Measurements from ENCODE around the gene STARD9.
"Not testable (repeated sequence)": the region's sequence is repeated elsewhere in the genome, so short reads cannot be mapped to it uniquely, and the experiment has no call there.

Gene STARD9

DNA sequence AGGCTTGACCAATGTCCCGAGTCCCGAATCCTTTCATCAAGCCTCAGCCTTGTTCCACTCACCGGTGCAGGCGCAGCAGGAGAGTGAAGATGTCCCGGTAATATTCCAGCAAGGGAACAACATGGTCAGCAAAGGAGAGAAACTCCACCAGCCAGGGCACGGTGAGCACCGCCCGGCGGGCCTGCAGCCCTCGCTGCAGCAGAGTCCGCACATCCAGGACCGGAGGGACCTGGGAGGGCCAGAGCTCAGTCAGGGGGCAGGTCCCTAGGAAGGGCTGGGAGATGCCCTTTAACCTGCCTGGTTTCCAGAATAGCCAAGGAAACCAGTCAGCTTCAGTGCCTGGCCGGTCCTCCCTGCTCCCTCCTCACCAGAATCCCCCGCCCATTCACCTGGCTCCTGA is 155.1 kb downstream of the STARD9 start:
- no peak for DNase-seq

DNA sequence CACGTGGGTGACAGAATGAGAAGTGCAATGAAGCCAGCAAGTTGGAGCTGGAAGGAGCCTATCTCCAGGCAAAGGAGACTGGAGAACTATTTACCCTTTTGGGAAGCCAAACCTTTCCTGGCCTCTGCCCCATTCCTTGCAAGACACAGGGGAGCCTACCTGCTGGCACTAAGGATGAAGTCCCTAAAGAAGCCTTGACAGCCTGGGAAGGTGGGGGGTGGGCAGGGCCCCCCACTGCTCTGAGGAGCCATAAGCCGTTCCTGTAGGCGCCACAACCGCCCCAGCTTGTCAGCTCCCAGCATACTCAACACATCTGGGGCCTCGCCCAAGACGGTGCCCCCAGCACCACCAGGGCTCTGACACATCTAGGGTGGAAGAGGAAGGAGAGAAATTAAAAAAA is 156.1 kb downstream of the STARD9 start:
- no peak for DNase-seq

DNA sequence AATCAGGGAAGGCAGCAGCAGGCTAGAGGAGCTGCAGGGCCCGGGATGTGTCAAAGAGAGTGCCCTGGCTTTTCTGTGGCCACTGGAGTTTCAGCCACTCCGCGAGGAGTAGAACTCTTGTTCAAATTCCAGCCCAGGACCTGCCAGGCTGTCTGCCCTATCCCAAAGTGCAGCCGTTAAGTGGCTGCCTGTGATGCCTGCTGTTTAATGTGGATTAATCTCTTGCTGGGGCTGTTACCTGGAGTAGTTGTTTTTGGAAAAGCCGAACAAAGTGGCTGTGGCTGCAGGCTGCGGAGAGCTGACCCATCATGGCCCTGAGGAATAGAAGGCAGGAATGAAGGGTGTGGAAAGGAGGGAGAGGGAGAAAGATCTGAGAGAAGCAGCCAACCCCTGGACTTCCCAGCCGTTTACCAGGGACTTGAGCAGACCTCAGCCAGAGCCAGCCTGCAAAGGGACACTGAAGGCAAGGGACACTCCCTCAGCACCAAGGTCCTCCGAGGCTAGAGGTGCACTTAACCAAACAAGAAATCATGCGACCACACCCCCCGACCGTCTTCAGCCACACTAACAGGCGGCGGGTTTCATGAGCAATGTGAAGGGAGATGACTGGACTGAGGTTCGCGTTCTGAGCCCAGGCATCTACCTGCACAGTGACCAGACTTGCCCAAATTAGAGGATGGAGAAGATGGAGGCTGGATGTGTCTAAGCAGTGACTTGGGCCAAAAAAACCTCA is 156.9 kb downstream of the STARD9 start:
- DNase-seq, result no peak

DNA sequence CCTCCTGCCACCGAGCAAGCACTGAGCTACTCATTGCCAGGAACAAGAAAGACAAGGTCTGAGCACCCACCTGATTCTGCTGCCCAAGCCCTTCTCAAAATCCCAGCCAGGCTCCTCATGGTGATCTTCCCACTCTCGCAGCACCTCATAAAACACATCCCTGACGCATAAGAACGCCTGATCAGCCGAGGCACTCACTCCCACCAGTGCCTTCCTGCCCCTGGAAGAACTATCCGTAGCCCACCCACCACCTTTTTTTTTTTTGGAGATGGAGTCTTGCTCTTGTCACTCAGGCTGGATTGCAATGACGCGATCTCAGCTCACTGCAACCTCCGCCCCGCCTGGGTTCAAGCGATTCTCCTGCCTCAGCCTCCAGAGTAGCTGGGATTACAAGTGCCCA is 157.6 kb downstream of the STARD9 start:
- DNase-seq, result no peak

DNA sequence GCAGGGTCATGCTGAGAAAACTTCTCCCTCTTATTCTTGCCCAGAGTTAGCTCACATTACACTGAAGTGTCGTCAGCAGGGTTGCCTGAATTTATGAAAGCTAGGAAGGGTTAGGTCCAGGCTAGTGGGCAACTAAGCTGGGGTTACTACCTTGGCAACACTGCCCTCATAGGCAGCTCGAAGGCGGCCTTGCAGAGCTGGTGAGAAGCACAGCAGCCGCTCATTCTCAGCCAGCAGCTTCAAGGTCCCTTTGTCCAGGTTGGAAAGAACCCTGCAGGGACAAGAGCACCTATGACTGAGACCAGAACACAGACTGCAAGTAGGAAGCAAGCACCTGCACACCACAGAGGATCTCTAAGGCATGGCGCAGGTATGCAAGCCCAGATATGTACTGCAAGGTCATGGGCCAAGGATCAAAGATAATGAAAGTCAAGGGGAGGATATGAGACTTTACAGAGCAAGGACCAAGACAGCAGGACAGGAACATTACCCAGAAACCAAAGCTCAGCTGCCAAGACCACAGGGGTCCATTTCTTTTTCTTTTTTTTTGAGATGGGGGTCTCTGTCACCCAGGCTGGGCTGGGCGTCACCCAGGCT is 158.8 kb downstream of the STARD9 start:
- DNase-seq, result no peak

DNA sequence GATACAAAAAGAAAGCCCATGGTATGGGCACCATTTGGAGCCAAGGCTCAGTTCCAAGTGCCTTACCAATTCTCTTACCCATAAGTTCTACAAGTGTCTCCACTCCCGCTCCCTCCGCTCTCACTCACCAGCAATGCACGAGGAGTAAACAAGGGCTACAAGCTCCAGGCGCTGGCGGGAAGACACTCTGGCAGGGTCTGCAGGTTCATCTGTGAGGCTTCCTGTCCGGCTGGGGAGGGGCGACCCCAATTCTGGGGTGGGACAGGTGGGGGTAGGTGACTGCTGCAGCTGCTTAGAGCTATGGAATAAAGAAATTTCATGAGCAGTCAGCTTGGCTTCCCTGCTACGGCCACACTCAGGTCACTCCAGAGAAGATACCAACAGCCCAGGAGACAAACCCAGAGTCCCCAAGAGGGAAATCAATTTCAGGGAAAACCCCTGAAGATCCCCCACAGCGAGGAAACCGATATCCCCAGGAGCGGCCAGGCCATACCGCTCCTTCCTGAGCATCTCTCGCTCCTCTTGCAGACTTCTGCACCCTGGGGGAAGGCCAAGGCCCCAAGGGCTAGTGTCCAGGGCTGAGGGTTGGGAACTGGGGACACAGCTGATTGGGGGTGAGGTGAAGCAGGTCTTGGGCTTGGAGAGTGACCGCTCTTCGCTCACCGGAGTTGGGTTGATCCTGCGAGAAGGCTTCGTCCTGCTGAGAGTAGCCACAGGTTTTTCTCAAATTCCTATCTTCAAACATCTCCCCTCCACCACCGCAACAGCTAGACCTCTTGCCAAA is 160.2 kb downstream of the STARD9 start:
- DNase-seq, result no peak

DNA sequence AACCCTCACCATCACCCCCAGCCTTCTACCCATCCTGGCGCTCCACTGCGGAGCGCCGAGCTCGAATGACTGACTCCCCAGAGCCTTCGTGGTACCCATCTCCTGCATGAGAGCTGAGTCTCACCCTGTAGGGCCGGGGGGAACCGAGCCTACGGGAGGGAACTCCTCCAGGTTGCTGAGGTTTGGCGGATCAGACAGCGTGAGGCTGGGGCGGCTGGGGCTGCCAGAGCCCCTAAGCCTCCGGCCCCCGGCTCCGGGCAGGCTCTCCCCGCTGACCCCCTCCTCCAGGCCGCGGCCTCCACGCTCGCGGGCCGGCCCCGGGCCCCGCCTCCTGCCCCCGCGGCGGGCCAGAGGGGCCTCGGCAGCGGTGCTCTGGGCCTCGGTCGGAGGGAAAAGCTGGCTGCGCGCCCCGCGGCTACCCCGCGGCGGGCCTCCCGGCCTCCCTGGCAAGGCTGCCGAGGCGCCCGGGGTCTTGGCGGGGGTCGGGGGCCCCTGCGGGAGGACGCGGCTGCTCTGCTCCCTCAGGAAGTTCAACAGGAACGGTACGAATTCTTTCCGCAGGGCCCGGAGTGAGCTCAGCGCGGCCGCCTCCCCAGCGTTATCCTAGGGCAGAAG is 160.9 kb downstream of the STARD9 start:
- peak in 2 of 5 donors; percentile 7 to 12 for DNase-seq

DNA sequence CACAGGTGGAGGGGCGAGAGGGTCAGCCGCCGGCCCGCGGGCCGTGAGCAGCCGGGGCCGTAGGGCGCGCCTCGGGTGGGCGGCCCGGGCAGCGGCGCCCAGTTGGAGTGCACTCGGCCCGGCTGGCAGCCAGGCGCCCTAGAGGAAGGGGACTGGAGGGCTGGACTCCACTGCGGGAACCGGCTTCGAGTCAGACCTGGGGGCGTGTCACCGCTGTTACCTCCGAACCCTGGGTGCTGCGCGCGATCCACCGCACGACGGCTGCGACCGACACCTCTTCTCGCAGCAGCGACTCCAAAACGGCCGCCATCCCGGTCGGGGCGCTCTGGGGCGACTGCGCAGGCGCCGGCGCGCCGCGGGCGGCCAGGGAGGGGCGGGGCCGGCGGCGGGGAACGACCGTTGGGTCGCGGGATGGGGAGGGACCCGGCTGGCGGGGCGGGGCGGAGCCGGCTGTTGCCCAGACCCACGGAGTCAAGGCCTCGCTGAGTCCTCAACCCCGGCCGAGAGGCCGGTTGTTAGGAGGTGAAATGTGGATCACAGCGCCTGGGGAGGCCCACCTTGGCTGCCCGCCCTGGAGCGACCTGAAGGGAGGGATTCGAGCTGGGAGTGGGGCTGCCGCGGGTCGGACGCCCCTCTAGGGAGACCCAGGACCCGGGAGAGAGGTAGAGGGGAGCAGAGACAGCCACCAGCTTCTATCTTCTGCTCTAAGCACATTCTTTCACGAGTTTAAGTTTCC is 161.6 kb downstream of the STARD9 start, which contains the start of gene CDAN1:
CDAN1 (minus strand) TSS at position 336 of the 736 bp plus-strand sequence; CDS start at position 310, 26 bp downstream.
- DNase-seq, result peak; percentile 86 to 94 (median 88)

DNA sequence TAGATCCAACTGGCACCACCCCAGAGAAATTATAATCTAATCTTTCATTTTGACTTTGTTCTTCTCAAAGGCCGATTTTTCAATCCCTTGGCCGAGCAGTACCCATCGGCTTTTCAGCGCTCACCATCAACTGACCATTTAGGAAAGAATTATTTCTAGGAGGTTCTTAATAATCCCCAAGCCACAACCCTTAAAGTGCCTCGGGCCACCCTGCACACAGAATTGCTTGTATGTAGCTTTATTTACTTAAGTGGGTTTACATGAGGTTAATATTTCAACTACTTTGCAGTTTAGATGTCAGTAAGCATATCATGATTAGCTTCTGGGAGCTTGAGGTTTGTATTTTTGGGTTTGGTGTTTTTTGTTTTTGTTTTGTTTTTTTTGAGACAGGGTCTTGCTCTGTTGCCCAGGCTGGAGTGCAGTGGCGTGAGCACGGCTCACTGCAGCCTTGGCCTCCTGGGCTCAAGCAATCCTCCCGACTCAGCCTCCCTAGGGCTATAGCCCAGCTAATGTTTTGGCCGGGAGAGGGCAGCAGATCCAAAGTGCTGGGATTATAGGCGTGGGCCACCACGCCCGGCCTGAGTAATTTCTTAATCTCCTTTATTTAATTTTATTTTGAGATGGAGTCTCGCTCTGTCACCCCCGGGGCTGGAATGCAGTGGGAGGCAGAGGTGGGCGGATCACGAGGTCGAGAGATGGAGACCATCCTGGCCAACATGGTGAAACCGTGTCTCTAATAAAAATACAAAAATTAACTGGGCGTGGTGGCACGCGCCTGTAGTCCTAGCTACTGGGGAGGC is 162.3 kb downstream of the STARD9 start:
- no peak for DNase-seq

DNA sequence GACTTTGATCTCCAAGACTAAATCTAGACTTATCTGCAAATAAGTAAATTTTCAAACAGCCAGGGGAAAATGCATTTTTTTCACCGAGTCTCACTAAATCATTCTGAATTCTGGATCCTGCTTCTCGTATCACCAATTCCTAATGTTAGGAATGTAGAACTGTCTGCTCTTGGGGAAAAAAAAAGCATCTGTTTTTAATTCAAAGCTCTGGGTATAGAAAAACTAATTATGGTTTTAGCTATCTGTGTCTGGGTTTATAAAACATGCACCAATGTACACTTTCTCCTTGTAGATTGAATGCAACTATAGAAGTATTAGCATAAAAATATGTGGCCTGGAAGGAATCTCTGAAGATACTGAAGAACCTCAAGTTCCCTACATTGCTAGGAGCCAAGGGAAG is 166.3 kb downstream of the STARD9 start:
- DNase-seq, result no peak

DNA sequence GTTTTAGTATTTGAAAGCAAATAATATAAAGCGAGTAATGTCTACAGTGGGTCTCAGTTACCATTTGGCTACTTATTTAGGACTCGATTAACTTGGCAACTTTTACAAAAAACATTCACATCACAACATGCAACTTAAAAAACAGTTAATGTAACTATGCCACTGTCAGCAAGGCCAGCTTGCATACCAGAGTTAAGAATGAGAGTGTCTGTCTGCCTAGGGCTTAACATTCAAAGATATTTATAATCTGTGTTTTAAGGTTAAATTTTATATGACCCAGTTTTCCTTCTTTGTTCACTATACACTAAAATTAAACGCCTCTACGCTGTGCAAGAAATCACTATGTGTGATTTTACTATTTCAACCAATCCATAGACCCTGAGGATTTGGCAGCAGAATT is 166.7 kb downstream of the STARD9 start:
- DNase-seq, result no peak

DNA sequence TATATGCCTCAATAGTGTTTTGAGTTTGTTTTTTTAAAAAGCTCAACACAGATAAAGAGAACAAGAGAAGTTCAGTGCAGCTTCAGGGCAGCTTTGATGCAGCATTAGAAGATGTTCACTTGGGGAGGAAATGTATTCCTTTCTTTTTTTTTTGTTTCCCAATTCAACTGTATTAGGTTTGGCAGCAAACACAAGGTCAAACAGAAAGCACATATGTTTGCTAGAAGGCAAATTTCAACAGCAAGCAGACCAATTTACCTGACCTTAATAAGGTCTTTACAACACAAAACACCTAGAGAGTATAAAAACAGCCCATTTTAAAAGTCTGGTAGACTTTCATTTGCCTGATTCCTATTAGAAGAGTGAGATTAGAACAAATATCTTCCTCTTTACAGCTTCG is 168.8 kb downstream of the STARD9 start:
- DNase-seq, result no peak

DNA sequence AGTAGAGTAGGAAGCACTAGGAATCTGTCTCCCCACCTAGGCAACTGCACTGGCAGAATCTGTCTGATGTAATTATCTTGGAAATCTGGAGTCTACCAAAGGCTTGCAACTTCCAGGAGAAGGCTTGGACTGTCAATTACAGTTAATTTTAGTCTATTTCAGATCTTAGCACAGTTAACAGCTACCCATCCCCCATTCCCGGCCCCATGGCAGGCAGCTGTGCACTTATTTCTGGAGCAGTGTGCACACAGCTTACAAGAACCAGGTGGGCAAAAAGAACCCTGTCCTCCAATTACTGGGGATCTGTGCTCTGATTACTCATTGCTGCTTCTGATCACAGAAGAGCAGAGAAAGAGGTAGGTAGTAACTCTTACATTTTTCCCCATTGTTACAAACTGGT is 173.9 kb downstream of the STARD9 start:
- DNase-seq, result no peak

DNA sequence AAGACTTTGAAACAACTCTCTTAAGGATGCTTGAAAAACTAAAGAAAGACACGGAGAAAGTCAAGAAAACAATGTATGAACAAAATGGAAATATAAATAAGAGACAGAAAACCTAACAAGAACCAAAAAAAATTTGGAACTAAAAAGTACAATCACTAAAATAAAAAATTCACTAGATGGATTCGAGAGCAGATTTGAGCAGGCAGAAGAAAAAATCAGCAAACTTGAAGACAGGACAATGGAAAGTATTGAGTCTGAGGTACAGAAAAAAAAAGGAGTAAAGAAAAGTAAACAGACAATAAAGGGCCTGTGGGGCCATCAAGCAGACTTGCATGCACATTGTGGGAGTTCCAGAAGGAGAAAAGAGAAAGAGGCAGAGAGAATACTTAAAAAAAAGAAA is 174.9 kb downstream of the STARD9 start:
- no peak for DNase-seq

DNA sequence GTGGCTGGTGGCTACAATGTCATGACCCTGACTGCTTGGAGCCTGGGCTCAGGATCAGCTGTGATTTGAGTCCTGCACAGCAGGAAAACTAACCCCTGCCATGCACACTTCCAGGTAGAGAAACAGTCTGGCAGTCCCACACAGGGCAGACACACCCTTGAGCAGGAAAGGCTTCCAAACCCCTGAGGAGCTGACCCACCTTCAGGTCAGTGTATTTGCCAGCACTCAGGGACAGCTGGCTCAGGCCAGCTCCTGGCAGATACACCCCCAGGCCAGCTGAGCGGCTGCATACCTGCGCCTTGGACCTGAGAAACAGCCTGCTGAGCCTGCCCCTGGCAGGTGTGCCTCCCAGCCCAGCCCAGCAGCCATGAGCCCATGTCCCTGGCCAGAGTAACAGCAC is 183.7 kb downstream of the STARD9 start:
- DNase-seq, result no peak

DNA sequence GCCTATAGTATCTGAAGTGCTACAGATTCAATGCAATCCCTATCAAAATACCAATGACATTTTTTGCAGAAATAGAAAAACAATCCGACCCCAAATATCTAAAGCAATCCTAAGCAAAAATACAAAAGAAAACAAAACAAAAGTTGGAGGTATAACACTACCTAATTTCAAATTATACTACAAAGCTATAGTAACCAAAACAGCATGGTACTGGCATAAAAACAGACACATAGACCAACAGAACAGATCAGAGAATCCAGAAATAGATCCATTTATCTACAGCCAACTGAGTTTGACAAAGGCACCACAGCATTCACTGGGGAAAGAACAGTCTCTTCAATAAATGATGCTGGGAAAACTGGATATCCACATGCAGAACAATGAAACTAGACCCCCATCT is 185.4 kb downstream of the STARD9 start:
- no peak for DNase-seq

DNA sequence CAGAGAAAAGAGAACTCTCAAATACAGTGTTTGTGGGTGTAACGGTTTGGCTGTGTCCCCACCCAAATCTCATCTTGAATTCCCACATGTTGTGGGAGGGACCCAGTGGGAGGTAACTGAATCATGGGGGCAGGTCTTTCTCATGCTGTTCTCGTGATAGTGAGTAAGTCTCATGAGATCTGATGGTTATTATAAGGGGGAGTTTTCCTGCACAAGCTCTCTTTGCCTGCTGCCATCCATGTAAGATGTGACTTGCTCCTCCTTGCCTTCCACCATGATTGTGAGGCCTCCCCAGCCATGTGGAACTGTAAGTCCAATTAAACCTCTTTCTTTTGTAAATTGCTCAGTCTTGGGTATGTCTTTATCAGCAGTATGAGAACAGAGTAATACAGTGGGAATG is 186.4 kb downstream of the STARD9 start:
- not testable (repeated sequence) for DNase-seq

DNA sequence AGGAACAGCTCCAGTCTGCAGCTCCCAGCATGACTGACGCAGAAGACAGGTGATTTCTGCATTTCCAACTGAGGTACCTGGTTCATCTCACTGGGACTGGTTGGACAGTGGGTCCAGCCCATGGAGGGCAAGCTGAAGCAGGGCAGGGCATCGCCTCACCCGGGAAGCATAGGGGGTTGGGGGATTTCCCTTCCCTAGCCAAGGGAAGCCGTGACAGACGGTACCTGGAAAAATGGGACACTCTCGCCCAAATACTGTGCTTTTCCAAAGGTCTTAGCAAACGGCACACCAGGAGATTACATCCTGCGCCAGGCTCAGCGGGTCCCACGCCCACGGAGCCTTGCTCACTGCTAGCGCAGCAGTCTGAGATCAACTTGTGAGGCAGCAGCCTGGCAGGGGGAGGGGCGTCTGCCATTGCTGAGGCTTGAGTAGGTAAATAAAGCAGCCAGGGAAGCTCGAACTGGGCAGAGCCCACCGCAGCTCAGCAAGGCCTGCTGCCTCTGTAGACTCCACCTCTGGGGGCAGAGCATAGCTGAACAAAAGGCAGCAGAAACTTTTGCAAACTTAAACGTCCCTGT is 188.8 kb downstream of the STARD9 start:
- DNase-seq, result not testable (repeated sequence)

DNA sequence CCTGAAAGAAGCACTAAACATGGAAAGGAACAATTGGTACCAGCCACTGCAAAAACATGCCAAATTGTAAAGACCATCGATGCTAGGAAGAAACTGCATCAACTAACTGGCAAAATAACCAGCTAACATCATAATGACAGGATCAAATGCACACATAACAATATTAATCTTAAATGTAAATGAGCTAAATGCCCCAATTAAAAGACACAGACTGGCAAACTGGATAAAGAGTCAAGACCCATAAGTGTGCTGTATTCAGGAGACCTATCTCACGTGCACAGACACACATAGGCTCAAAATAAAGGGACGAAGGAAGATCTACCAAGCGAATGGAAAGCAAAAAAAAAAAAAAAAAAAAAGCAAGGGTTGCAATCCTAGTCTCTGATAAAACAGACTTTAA is 190.7 kb downstream of the STARD9 start:
- not testable (repeated sequence) for DNase-seq

Data from T-helper 1 cell (primary cell).